Esophagus squamous epithelium (tissue), 5 donors: ENCODE data around the gene PHACTR3. TPM values are rescaled to one million over a fixed set of nuclear protein-coding genes. Genes with fewer than 3 reads are reported as not detected.

Source experiments
- DNase-seq: peaks from one replicate; lab custom pipeline; 2025; lab: John Stamatoyannopoulos, UW
- H3K27ac ChIP-seq, 4 donors: fragments of 200-600 bp; sonication (generic); one replicate each; pipeline ENCODE4 v1.5.1; 2016 to 2019; ENCODE audit warnings: mild to moderate bottlenecking in 1 of 4
- H3K27me3 ChIP-seq, 4 donors: fragments of 200-600 bp; sonication (generic); 1 replicate in 3 of 4; 2 replicates in 1 of 4; pipeline versions ENCODE4 v1.5.1 to v1.6.0; 2017 to 2021; ENCODE audit warnings: antibody characterized with exemption in 1 of 4
- H3K36me3 ChIP-seq, 3 donors: fragments of 200-600 bp; sonication (generic); one replicate each; pipeline ENCODE4 v1.5.1; 2016 to 2019
- H3K4me1 ChIP-seq, 3 donors: fragments of 200-600 bp; sonication (generic); one replicate each; pipeline ENCODE4 v1.5.1; 2017 to 2019
- H3K4me3 ChIP-seq, 4 donors: fragments of 200-600 bp; sonication (generic); 1 replicate in 3 of 4; 2 replicates in 1 of 4; pipeline ENCODE4 v1.5.1; 2016 to 2019; ENCODE audit warnings: mild to moderate bottlenecking in 2 of 4, moderate library complexity in 1 of 4
- H3K9me3 ChIP-seq, 3 donors: fragments of 200-600 bp; sonication (generic); one replicate each; pipeline ENCODE4 v1.5.1; 2016 to 2019
- POLR2A ChIP-seq, 4 donors: fragments of 450-650 bp; IDR thresholded peaks; one replicate each; pipeline ENCODE4 v1.6.1; 2017; ENCODE audit warnings: antibody characterized with exemption in 4 of 4, mild to moderate bottlenecking in 4 of 4, moderate library complexity in 3 of 4
- WGBS, 2 donors: methylation state at CpG; one replicate each; pipeline ENCODE4 v1.1.5; 2018; 5-methylcytosine and 5-hydroxymethylcytosine counted together
- intact Hi-C: fragments of 100-400 bp; cut with DNase I; formaldehyde crosslinking; loops from one replicate; pipeline ENCODE4 v1.15.0; 2022
- total RNA-seq, 4 donors: library from RNA; depleted of rRNA; stranded (reverse); fragments of >200 nt; gene quantifications; one replicate each; pipeline ENCODE4 v1.1.0, GENCODE V29; 2016
- TF ChIP-seq, protein P1 (sequence below), 6 experiments: fragments of 450-650 bp in 4 of 6; fragments of 200-600 bp in 2 of 6; sonication (generic) in 2 of 6; IDR thresholded peaks; one replicate each; pipeline ENCODE4 v1.5.1; 2016 to 2019; ENCODE audit warnings: antibody characterized with exemption in 6 of 6, mild to moderate bottlenecking in 4 of 6, moderate library complexity in 4 of 6
- donor health status: DM: yes; HTN: yes; CAD: no.

The PHACTR3 gene
- total RNA-seq, 4 donors from 2014 or later: 0.13 to 2.5 (median 0.32) TPM

DNA sequence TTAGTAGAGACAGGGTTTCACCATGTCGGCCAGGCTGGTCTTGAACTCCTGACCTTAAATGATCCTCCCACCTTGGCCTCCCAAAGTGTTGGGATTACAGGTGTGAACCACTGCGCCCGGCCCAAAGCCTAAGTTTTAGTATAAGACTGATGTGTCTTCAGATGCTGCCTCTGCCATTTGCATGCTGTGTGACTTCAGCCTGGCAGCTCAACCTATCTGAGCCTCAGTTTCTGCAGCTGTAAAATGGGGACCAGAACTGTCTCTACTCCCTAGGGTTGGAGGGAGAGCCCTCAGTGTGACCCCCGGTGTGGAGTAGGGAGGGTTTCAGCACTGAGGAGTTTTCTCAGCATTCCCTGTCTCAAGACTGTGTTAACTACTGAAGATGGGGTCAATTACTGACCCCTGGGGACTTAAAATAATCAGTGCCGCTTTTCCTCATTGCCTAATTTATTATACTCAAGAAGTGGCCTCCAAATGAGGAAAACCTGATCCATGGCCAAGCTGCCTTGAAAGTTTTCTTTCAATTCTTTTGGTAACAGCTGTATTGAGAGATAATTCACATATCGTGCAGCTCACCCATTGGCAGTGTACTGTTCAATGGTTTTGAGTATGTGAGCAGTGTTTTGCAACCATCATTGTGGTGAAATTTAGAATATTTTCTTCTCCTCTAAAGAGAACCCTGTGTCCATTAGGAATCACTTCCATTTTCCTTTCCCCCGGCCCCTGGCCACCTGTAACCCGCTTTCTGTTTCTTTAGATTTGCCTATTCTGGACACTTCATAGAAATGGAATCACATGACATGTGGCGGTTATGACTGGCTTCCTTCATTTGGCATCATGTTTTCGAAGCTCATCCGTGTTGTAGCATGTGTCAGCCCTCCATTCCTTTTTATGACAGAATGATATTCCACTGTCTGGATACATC, 64.8 kb downstream of the PHACTR3 start:
- no peak for TF ChIP-seq POLR2A (IDR thresholded peaks at IDR 0.05)
- TF ChIP-seq, protein P1, sequence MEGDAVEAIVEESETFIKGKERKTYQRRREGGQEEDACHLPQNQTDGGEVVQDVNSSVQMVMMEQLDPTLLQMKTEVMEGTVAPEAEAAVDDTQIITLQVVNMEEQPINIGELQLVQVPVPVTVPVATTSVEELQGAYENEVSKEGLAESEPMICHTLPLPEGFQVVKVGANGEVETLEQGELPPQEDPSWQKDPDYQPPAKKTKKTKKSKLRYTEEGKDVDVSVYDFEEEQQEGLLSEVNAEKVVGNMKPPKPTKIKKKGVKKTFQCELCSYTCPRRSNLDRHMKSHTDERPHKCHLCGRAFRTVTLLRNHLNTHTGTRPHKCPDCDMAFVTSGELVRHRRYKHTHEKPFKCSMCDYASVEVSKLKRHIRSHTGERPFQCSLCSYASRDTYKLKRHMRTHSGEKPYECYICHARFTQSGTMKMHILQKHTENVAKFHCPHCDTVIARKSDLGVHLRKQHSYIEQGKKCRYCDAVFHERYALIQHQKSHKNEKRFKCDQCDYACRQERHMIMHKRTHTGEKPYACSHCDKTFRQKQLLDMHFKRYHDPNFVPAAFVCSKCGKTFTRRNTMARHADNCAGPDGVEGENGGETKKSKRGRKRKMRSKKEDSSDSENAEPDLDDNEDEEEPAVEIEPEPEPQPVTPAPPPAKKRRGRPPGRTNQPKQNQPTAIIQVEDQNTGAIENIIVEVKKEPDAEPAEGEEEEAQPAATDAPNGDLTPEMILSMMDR (IDR thresholded peaks at IDR 0.05): no peak
- intact Hi-C loops: no loop called here
- no peak overlapping the region for H3K27ac ChIP-seq
- peaks cover 0 to 4% (median 0%) of the 10 kb centered on the region in 4 donors for H3K27me3 ChIP-seq
- H3K9me3 ChIP-seq: no peaks in the 10 kb centered on the region
- H3K4me3 ChIP-seq: no peak overlapping the region
- H3K4me1 ChIP-seq: no peaks in the 10 kb centered on the region
- H3K36me3 ChIP-seq: no peaks in the 10 kb centered on the region
- 80 to 87% methylated on average over 9 to 11 of the region's 11 CpGs for WGBS, 2 donors
- no peak for DNase-seq

DNA sequence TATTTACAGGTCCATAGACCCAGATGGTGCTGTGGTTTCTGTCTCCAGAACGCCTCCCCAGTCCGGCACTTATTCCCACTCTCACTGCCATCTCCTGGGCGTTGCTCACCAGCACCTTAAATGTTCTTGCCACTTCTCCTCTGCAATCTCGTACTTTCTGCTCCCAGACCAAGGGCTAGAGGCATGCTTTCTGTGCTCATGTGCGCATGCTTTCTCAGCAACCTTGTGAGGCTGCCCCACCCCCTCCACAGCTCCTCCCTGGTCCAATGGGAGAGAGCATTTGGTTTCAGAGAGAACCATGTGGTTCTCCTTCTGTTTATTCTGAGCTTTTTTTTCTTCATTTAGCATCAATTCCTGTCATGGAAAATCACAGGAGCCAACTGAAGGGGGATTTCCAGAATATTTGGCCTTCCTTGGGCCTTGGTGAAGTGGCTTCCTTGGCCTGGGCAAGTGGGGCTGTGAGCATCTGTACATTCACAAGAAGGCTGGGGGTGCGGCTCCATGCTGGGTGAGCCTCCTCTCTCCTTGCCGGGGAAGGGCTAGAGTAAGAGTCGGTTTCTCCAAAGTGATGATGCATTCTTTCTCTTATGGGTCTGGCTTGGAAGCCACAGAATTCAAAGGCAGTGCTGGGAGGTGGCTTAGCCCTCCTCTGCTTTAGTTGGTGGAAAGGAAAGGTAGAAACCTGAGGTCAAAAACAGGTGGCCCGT, 66.6 kb downstream of the PHACTR3 start:
- TF ChIP-seq POLR2A (IDR thresholded peaks at IDR 0.05): no peak
- TF ChIP-seq, protein P1 (IDR thresholded peaks at IDR 0.05): no peak
- intact Hi-C loops: no loop called here
- no peak overlapping the region for H3K4me3 ChIP-seq
- H3K27ac ChIP-seq: no peak overlapping the region
- WGBS, 2 donors: 58 to 62% methylated on average over 7 of the region's 9 CpGs
- H3K27me3 ChIP-seq: peaks cover 0 to 9% (median 0%) of the 10 kb centered on the region in 4 donors
- H3K9me3 ChIP-seq: no peaks in the 10 kb centered on the region
- no peak for DNase-seq
- H3K4me1 ChIP-seq: no peaks in the 10 kb centered on the region
- no peaks in the 10 kb centered on the region for H3K36me3 ChIP-seq

DNA sequence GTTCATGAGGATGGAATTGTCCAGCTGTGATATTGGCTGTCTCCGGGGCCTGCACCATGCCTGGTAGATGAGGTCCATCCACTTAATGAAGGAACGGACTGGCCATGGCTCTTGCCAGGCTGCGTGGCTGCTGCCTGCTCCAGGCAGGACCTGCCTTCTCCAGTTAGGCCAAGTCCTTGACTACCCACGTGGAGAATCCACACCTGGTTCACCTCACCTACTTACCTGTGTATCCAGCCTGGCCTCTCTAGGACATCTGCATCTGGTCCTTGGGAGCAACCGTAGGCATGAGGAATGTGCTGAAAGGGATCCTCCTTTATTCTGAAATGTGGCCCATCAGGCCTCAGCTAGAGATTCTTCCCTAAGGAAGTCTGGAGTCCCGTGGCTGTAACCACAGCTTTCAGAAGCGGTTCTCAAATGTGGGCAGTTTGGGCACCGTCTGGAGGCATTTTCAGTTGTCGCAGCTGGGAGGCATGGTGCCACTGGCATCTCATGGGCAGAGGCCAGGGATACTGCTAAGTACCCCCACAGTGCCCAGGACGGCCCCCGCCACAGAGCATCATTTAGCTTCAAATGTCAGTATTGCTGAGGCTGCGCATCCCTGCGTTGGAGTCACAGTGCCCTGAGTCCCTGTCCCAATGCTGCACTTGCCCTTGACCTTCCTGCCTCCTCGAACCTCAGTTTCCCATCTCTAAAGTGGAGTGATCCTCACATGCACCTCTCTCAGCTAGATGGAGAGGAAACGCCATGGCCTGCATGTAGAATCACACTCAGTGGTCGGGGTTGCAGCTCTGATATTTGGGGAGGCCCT, 67.5 kb downstream of the PHACTR3 start:
- TF ChIP-seq, protein P1 (IDR thresholded peaks at IDR 0.05): no peak
- no peak for TF ChIP-seq POLR2A (IDR thresholded peaks at IDR 0.05)
- peaks cover 0 to 16% (median 0%) of the 10 kb centered on the region in 4 donors for H3K27me3 ChIP-seq
- H3K36me3 ChIP-seq: no peaks in the 10 kb centered on the region
- no peak overlapping the region for H3K27ac ChIP-seq
- no peak for DNase-seq
- H3K9me3 ChIP-seq: no peaks in the 10 kb centered on the region
- WGBS, 2 donors: 74 to 80% methylated on average over 7 to 13 of the region's 16 CpGs
- intact Hi-C loops: no loop called here
- no peaks in the 10 kb centered on the region for H3K4me1 ChIP-seq
- no peak overlapping the region for H3K4me3 ChIP-seq

DNA sequence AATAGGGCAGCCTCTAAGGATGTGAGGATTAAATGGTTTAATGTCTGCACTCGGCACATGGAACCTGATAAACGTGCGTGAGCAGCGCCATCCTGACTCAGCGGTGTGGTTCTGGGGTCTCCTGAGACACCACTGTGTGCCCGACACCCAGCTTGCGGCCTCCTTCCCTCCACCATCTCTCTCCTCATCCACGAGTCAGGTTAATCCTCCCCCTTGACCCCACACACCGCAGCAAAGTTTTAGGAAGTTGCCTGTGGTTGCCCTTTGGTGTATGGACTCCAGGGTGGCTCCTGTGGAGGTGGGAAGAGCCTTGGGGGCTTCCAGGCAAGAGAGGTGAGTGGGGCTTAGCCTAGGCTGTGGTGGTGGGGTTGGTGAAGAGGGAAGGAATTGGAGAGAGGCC, 68.2 kb downstream of the PHACTR3 start:
- Histone ChIP-seq H3K4me1 (no peaks in the 10 kb centered on the region), H3K27me3 (peaks cover 0 to 20% (median 0%) of the 10 kb centered on the region in 4 donors), H3K9me3 (no peaks in the 10 kb centered on the region), H3K4me3 (no peak overlapping the region), H3K36me3 (no peaks in the 10 kb centered on the region), H3K27ac (no peak overlapping the region)
- WGBS, 2 donors: 84 to 85% methylated on average over 9 of the region's 9 CpGs
- TF ChIP-seq POLR2A (IDR thresholded peaks at IDR 0.05): no peak
- TF ChIP-seq, protein P1 (IDR thresholded peaks at IDR 0.05): no peak
- no peak for DNase-seq
- intact Hi-C loops: no loop called here
